Smooth muscle cell (in vitro differentiated cells): ENCODE measurements around the gene MTFR1L. TPM values are rescaled to one million over a fixed set of nuclear protein-coding genes. Genes with fewer than 3 reads are reported as not detected.

Source experiments
- DNase-seq: peaks from one replicate; lab custom pipeline; 2025; ENCODE audit not compliant: unreplicated experiment; lab: John Stamatoyannopoulos, UW
- H2AFZ ChIP-seq: fragments of 200-600 bp; sonication (generic); 2 replicates; pipeline ENCODE4 v1.6.0; 2016; ENCODE audit warnings: antibody characterized with exemption, low read depth, mild to moderate bottlenecking
- H3F3A ChIP-seq: fragments of 200-600 bp; sonication (generic); 2 replicates; pipeline ENCODE4 v1.6.0; 2017; ENCODE audit warnings: antibody characterized with exemption, low read depth
- H3K27ac ChIP-seq: fragments of 200-600 bp; sonication (generic); 2 replicates; pipeline ENCODE4 v1.5.1; 2016; ENCODE audit warnings: low read depth, mild to moderate bottlenecking
- H3K27me3 ChIP-seq: fragments of 200-600 bp; sonication (generic); 2 replicates; pipeline ENCODE4 v1.6.1; 2016; ENCODE audit warnings: low read depth, mild to moderate bottlenecking
- H3K36me3 ChIP-seq: fragments of 200-600 bp; sonication (generic); 2 replicates; pipeline ENCODE4 v1.5.1; 2016; ENCODE audit warnings: low read depth
- H3K4me1 ChIP-seq: fragments of 200-600 bp; sonication (generic); 2 replicates; pipeline ENCODE4 v1.5.1; 2016; ENCODE audit warnings: low read depth
- H3K4me2 ChIP-seq: fragments of 200-600 bp; sonication (generic); 2 replicates; pipeline ENCODE4 v1.6.0; 2016; ENCODE audit warnings: mild to moderate bottlenecking
- H3K4me3 ChIP-seq: fragments of 200-600 bp; sonication (generic); 2 replicates; pipeline ENCODE4 v1.5.1; 2016; ENCODE audit warnings: mild to moderate bottlenecking
- H3K79me2 ChIP-seq: fragments of 200-600 bp; sonication (generic); 2 replicates; pipeline ENCODE4 v1.6.0; 2016; ENCODE audit warnings: low read depth, mild to moderate bottlenecking
- H3K9ac ChIP-seq: fragments of 200-600 bp; sonication (generic); 2 replicates; pipeline ENCODE4 v1.6.0; 2016; ENCODE audit warnings: low read depth
- H3K9me3 ChIP-seq: fragments of 200-600 bp; sonication (generic); replicated peaks from 2 replicates; pipeline ENCODE4 v1.5.1; 2016; ENCODE audit warnings: low read depth
- H4K20me1 ChIP-seq: fragments of 200-600 bp; sonication (generic); 2 replicates; pipeline ENCODE4 v1.6.0; 2016; ENCODE audit warnings: low read depth
- CTCF ChIP-seq: fragments of 200-600 bp; sonication (generic); IDR thresholded peaks from 2 replicates; pipeline ENCODE4 v1.5.1; 2017; ENCODE audit warnings: borderline replicate concordance, mild to moderate bottlenecking, antibody characterized with exemption; ENCODE audit not compliant: insufficient read depth, poor library complexity, severe bottlenecking
- WGBS: methylation state at CpG from one replicate; pipeline ENCODE4 v1.1.7; 2016; ENCODE audit warnings: low lambda C conversion rate; 5-methylcytosine and 5-hydroxymethylcytosine counted together
- polyA plus RNA-seq: library from polyadenylated mRNA; unstranded; fragments of >200 nt; fragmentation: Nextera tagmentation; extraction: Ambion mirVana; gene quantifications from 2 replicates; pipeline ENCODE4 v1.2.1, GENCODE V29; 2016
- total RNA-seq: library from RNA; depleted of rRNA; stranded (reverse); fragments of >200 nt; gene quantifications from 2 replicates; pipeline ENCODE4 v1.2.3, GENCODE V29; 2014

The MTFR1L gene
- total and polyA plus RNA-seq, 2 experiments from 2014 or later: 47.2 to 63.9 TPM

- no peak overlapping the region for H2AFZ ChIP-seq
- TF ChIP-seq CTCF: no peak
- 83% methylated on average over 5 of the region's 5 CpGs for WGBS
- no peaks in the 10 kb centered on the region for H3K9me3 ChIP-seq
- no peaks in the 10 kb centered on the region for H3K79me2 ChIP-seq
- no peaks in the 10 kb centered on the region for H3K27me3 ChIP-seq
- H3K4me3 ChIP-seq: no peak overlapping the region
- H3K4me2 ChIP-seq: no peak overlapping the region
- no peaks in the 10 kb centered on the region for H3K36me3 ChIP-seq
- H3F3A ChIP-seq: no peaks in the 10 kb centered on the region
- no peak overlapping the region for H3K27ac ChIP-seq
- H3K4me1 ChIP-seq: no peaks in the 10 kb centered on the region
- H4K20me1 ChIP-seq: no peaks in the 10 kb centered on the region
- DNase-seq: no peak
- no peak overlapping the region for H3K9ac ChIP-seq
These were observed 25.9 kb downstream of the MTFR1L start for GRCh38 chr1:25845664-25846063.

GRCh38 chr1:25847929-25848328, 28.2 kb downstream of the MTFR1L start:
- Histone ChIP-seq H3K4me1 (no peaks in the 10 kb centered on the region), H3K36me3 (no peaks in the 10 kb centered on the region), H3K27me3 (no peaks in the 10 kb centered on the region), H3K4me3 (no peak overlapping the region), H3K9ac (no peak overlapping the region), H3K4me2 (no peak overlapping the region), H3K79me2 (no peaks in the 10 kb centered on the region), H2AFZ (no peak overlapping the region), H3K27ac (no peak overlapping the region), H4K20me1 (no peaks in the 10 kb centered on the region), H3F3A (no peaks in the 10 kb centered on the region), H3K9me3 (no peaks in the 10 kb centered on the region)
- DNase-seq: no peak
- 82% methylated on average over 4 of the region's 4 CpGs for WGBS
- TF ChIP-seq CTCF: no peak

- Histone ChIP-seq H3K36me3 (no peaks in the 10 kb centered on the region), H3K27ac (no peak overlapping the region), H3K9ac (no peak overlapping the region), H4K20me1 (no peaks in the 10 kb centered on the region), H3K4me1 (no peaks in the 10 kb centered on the region), H2AFZ (no peak overlapping the region), H3K79me2 (no peaks in the 10 kb centered on the region), H3F3A (no peaks in the 10 kb centered on the region), H3K4me3 (no peak overlapping the region), H3K9me3 (no peaks in the 10 kb centered on the region), H3K4me2 (no peak overlapping the region), H3K27me3 (no peaks in the 10 kb centered on the region)
- WGBS: 38% methylated on average over 1 of the region's 1 CpG
- no peak for DNase-seq
- no peak for TF ChIP-seq CTCF
These were observed 28.8 kb downstream of the MTFR1L start for GRCh38 chr1:25848531-25848930.

GRCh38 chr1:25854554-25854953, 34.8 kb downstream of the MTFR1L start:
- WGBS: 93% methylated on average over 2 of the region's 2 CpGs
- TF ChIP-seq CTCF: no peak

More at GRCh38 chr1:25854554-25854953, 34.8 kb downstream of the MTFR1L start:
- Histone ChIP-seq H3K36me3 (no peaks in the 10 kb centered on the region), H3F3A (no peaks in the 10 kb centered on the region), H3K4me1 (peaks cover 9% of the 10 kb centered on the region), H3K9ac (no peak overlapping the region), H3K79me2 (no peaks in the 10 kb centered on the region), H2AFZ (no peak overlapping the region), H3K4me2 (no peak overlapping the region), H3K4me3 (no peak overlapping the region), H3K9me3 (no peaks in the 10 kb centered on the region), H4K20me1 (no peaks in the 10 kb centered on the region), H3K27me3 (no peaks in the 10 kb centered on the region), H3K27ac (no peak overlapping the region)
- DNase-seq: no peak
